Hepatocyte (in vitro differentiated cells): ENCODE results near the gene LRRC3.

Source experiments
- CTCF ChIP-seq: fragments of 200-600 bp; sonication (generic); IDR thresholded peaks from 2 replicates; pipeline ENCODE4 v1.5.1; 2016; ENCODE audit warnings: antibody characterized with exemption, mild to moderate bottlenecking; ENCODE audit not compliant: poor library complexity
- EZH2 ChIP-seq: fragments of 200-600 bp; sonication (generic); IDR thresholded peaks from 2 replicates; pipeline ENCODE4 v1.6.1; 2016; ENCODE audit warnings: antibody characterized with exemption, mild to moderate bottlenecking, borderline replicate concordance

DNA sequence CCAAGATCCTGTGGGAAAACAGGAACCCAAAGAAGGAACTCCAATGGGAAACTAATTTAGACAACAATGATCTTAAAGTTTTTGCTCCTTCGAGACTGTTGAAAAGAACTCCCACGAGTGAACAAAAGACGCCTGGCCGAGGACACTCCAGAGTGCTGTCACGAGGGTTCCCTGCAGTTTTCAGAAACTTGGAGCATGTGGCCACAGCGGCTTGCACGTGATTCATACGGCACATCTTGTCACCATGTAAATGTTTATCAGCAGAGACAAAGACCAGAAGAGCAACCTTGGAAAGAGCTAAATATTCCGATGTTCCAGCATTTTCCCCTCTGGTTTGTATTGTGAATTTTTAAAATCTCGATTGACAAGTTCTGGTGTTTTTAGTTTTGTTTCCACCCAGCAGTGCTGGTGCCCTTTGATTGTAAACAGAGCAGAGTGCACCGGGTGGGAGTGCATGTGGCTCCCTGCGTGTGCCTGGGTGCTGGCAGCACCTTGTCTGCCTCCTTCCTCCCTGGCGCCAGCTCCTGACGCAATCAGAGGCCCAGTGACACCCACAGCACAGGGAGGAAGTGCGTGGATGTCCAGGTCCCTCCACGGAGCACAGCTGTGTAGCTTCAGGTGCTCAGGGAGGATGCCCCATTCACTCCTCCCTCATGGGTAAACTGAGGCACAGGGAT lies 23.0 kb downstream of the LRRC3 start:
- TF ChIP-seq CTCF (no peak), EZH2 (no peak)
